Uterus (tissue), 4 donors: Measurements from ENCODE around the gene CCDC85B. TPM values are rescaled to one million over a fixed set of nuclear protein-coding genes. Genes with fewer than 3 reads are reported as not detected.

Experiments used
- DNase-seq, 2 donors: peaks; one replicate each; pipeline ENCODE4 v3.0.0-alpha.2; 2019 to 2020
- H3K27ac ChIP-seq, 2 donors: fragments of 200-600 bp; sonication (generic); 1 replicate in 1 of 2; 2 replicates in 1 of 2; pipeline ENCODE4 v1.5.1; 2016 to 2018
- H3K27me3 ChIP-seq, 2 donors: fragments of 200-600 bp; sonication (generic); one replicate each; pipeline ENCODE4 v1.5.1; 2018 to 2019; ENCODE audit warnings: control low read depth in 1 of 2
- H3K36me3 ChIP-seq, 2 donors: fragments of 200-600 bp; sonication (generic); one replicate each; pipeline ENCODE4 v1.5.1; 2019; ENCODE audit warnings: control low read depth in 1 of 2
- H3K4me1 ChIP-seq, 2 donors: fragments of 200-600 bp; sonication (generic); one replicate each; pipeline ENCODE4 v1.5.1; 2018 to 2019; ENCODE audit warnings: control low read depth in 1 of 2
- H3K4me3 ChIP-seq, 2 donors: fragments of 200-600 bp; sonication (generic); 1 replicate in 1 of 2; 2 replicates in 1 of 2; pipeline ENCODE4 v1.5.1; 2018 to 2019; ENCODE audit warnings: mild to moderate bottlenecking in 1 of 2
- H3K9me3 ChIP-seq, 2 donors: fragments of 200-600 bp; sonication (generic); one replicate each; pipeline ENCODE4 v1.5.1; 2019; ENCODE audit warnings: control low read depth in 1 of 2
- CTCF ChIP-seq, 4 experiments: fragments of 200-600 bp in 2 of 4; fragments of 450-650 bp in 2 of 4; sonication (generic) in 2 of 4; IDR thresholded peaks; one replicate each; pipeline ENCODE4 v1.5.1; 2016 to 2019; ENCODE audit warnings: antibody characterized with exemption in 4 of 4, mild to moderate bottlenecking in 2 of 4, moderate library complexity in 1 of 4
- POLR2A ChIP-seq, 2 donors: fragments of 450-650 bp; IDR thresholded peaks; one replicate each; pipeline ENCODE4 v1.6.1; 2016; ENCODE audit warnings: antibody characterized with exemption in 2 of 2, mild to moderate bottlenecking in 1 of 2, moderate library complexity in 1 of 2
- intact Hi-C: fragments of 100-400 bp; cut with DNase I; formaldehyde crosslinking; loops from one replicate; pipeline ENCODE4 v1.15.1; 2023; ENCODE audit warnings: low total_unique reads
- total RNA-seq, 4 donors: library from RNA; depleted of rRNA in 3 of 4; stranded (reverse); fragments of >200 nt in 3 of 4; gene quantifications; one replicate each; pipeline versions ENCODE4 v1.1.0 to v1.2.4, GENCODE V29; 2014 to 2023
- donor health status: DM: yes; HTN: yes; CAD: no.

CCDC85B gene
- total RNA-seq, 4 donors from 2014 or later: 22.3 to 141 (median 54.5) TPM

DNA sequence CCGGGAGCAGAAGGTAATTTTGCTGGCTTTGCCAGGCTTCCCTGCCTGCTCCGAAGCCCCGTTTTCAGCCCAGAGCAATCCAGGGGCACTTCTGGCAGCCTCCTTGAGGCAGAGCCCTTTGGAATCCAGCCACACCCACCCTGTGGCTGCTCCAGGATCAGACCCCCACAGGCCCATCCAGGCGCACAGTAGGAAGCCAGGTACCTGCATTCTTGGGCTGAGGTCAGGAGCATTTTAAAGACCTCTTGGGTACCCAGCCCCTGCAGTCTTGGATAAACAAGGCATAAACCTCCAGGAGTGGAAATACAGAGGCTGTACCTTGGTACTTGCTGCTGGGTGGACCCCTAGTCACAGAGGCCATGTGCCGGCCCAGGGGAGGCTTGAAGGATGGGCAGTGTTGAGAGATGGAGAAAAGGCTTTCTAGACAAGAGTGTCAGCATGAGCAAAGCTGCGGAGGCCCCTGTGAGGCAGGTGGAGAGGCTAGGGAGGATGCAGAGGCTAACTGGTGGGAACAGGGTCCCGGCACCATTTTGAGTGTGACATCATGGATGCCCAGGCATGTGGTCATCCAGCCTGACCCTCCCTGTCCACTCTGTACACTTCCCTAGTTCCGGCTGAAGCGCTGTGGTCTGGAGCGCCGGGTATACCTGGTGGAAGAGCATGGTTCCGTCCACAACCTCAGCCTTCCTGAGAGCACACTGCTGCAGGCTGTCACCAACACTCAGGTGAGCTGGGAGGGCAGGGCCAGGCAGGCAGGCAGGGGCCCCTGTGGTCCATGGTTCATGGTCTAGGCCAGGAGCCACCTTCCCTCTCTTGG is 26.4 kb upstream of the CCDC85B start:
- peak; percentile 15 to 19 for DNase-seq
- Histone ChIP-seq H3K4me1 (peaks cover 6 to 7% of the 10 kb centered on the region in 2 donors), H3K27ac (no peak overlapping the region), H3K27me3 (no peaks in the 10 kb centered on the region), H3K36me3 (no peaks in the 10 kb centered on the region), H3K4me3 (no peak overlapping the region), H3K9me3 (no peaks in the 10 kb centered on the region)
- intact Hi-C loops: no loop called here
- TF ChIP-seq POLR2A (IDR thresholded peaks at IDR 0.05) (no peak), CTCF (IDR thresholded peaks at IDR 0.05) (no peak)

- Histone ChIP-seq H3K4me3 (no peak overlapping the region), H3K27me3 (no peaks in the 10 kb centered on the region), H3K27ac (no peak overlapping the region), H3K9me3 (no peaks in the 10 kb centered on the region), H3K36me3 (no peaks in the 10 kb centered on the region), H3K4me1 (peaks cover 6 to 7% of the 10 kb centered on the region in 2 donors)
- TF ChIP-seq CTCF (IDR thresholded peaks at IDR 0.05) (no peak), POLR2A (IDR thresholded peaks at IDR 0.05) (no peak)
- intact Hi-C loops: no loop called here
- DNase-seq: peak; percentile 16 to 17
These were observed 25.6 kb upstream of the CCDC85B start for GRCh38 chr11:65864706-65865471.

DNA sequence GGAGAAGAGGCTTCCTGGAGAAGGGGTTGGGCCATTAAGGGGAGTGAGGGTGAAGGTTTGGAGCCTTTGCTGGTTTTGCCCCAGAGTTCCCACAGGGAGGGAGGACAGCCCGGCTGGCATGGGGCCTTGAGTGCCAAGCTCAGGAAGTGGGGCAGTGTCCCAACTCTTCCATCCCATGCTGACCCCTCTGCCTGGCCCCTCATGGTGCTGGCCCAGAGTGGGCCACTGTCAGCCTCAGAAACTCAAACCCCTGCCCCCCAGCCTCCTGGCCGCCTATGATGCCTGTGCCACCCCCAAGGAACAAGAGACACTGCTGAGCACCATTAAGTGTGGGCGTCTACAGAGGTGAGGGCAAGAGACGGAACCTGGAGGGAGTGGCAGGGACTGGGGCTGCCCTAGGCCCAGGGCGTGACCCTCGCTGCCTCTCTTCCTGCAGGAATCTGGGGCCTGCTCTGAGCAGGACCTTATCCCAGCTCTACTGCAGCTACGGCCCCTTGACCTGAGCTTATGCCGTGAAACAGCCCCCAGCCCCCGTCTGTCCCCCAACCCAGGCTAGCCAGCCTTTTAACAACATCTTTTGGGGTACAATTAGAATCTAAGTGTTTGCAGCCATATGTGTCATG is 24.8 kb upstream of the CCDC85B start:
- Histone ChIP-seq H3K9me3 (no peaks in the 10 kb centered on the region), H3K27ac (no peak overlapping the region), H3K4me3 (no peak overlapping the region), H3K36me3 (no peaks in the 10 kb centered on the region), H3K27me3 (no peaks in the 10 kb centered on the region), H3K4me1 (peaks cover 6 to 7% of the 10 kb centered on the region in 2 donors)
- DNase-seq: peak; percentile 17 to 18
- TF ChIP-seq CTCF (IDR thresholded peaks at IDR 0.05): no peak
- no peak for TF ChIP-seq POLR2A (IDR thresholded peaks at IDR 0.05)
- intact Hi-C loops: no loop called here

- Histone ChIP-seq H3K36me3 (no peaks in the 10 kb centered on the region), H3K4me3 (no peak overlapping the region), H3K9me3 (no peaks in the 10 kb centered on the region), H3K4me1 (peaks cover 3 to 11% of the 10 kb centered on the region in 2 donors), H3K27ac (no peak overlapping the region), H3K27me3 (no peaks in the 10 kb centered on the region)
- TF ChIP-seq CTCF (IDR thresholded peaks at IDR 0.05) (no peak), POLR2A (IDR thresholded peaks at IDR 0.05) (no peak)
- intact Hi-C loops: no loop called here
- peak; percentile 15 to 16 for DNase-seq
These were observed 23.8 kb upstream of the CCDC85B start for GRCh38 chr11:65866509-65867283.
